Right lobe of liver (tissue), 4 donors: ENCODE results near the gene CENPA.

Source experiments
- CTCF ChIP-seq, 4 donors: fragments of 200-600 bp in 3 of 4; fragments of 450-650 bp in 1 of 4; IDR thresholded peaks; one replicate each; pipeline versions ENCODE4 v1.5.1 to v1.8.0; 2016 to 2022; ENCODE audit warnings: antibody characterized with exemption in 4 of 4, mild to moderate bottlenecking in 2 of 4
- POLR2A ChIP-seq: fragments of 450-650 bp; IDR thresholded peaks from one replicate; pipeline ENCODE4 v1.6.1; 2017; ENCODE audit warnings: antibody characterized with exemption, mild to moderate bottlenecking
- donor health status: DM: no; HTN: no; CAD: no.
- donor health status: DM: no; HTN: no; CAD: no.
- donor health status: DM: no; HTN: yes; CAD: no.

- TF ChIP-seq CTCF (IDR thresholded peaks at IDR 0.05): no peak
- TF ChIP-seq POLR2A: no peak
Measured at GRCh38 chr2:26739514-26739913, 46.3 kb upstream of the CENPA start.
